ENCODE results near the gene GGACT. TPM values are rescaled to one million over a fixed set of nuclear protein-coding genes. Genes with fewer than 3 reads are reported as not detected.

The GGACT gene
- total and polyA plus RNA-seq, 2 of the 8 experiments (the other 6 are each of a cell fraction or from before 2014, with no cell fraction given), result 1.1 to 1.5 TPM

DNA sequence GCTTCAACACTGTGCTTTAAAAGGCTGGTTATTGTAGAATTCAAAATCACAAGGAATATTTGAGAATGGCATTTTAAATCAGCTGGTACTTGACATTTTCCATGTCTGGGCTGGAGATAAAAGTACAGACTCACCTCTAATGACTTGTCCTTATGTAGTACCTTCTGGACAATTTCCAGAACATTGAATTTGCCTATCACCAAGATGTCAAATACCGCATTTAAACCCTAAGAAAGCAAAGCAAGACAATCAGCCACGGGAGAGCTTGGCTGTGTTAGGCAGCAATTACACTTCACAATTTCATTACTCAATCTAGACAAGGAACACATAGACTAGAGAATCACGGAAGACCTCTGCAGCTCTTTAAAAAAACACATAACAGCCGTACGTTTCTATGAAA lies 49.2 kb upstream of the GGACT start:
- Histone ChIP-seq H3K4me3 (ENCODE audit: extremely low read depth in 1 of 4, insufficient read depth in 2 of 4, low read depth in 3 of 4, low read length in 4 of 4) (no peak overlapping the region), H3K4ac (replicated peaks; ENCODE audit: insufficient read length, low read depth, low read length) (no peak overlapping the region), H2AK5ac (ENCODE audit: low read depth, low read length) (no peak overlapping the region), H3K4me2 (ENCODE audit: insufficient read depth in 1 of 2, low read depth in 2 of 2, low read length in 2 of 2) (no peak overlapping the region), H2BK12ac (ENCODE audit: low read depth, low read length) (no peak overlapping the region), H3K27ac (ENCODE audit: low read depth, low read length) (no peak overlapping the region), H3K36me3 (ENCODE audit: control insufficient read depth in 2 of 4, insufficient read depth in 4 of 4, low read length in 3 of 4) (peaks cover 2 to 56% (median 34%) of the 10 kb centered on the region in 4 experiments; a peak in 7 of 8 replicates), H4K8ac (ENCODE audit: extremely low read depth, insufficient read depth, low read length) (no peak overlapping the region), H2BK15ac (ENCODE audit: low read length) (no peak overlapping the region), H2BK5ac (ENCODE audit: low read depth, low read length) (no peak overlapping the region), H3K14ac (ENCODE audit: insufficient read length) (no peak overlapping the region), H2BK120ac (replicated peaks; ENCODE audit: low read depth, low read length) (no peak overlapping the region), H3K79me1 (ENCODE audit: low read depth, low read length) (no peaks in the 10 kb centered on the region; the same call in 1 of the 2 replicates), H3K23ac (ENCODE audit: insufficient read length) (no peak overlapping the region), H3K9ac (replicated peaks in 1 of 4; ENCODE audit: extremely low read depth in 1 of 4, low read depth in 3 of 4, low read length in 3 of 4) (no peak overlapping the region), H4K91ac (replicated peaks; ENCODE audit: insufficient read length, low read length) (no peak overlapping the region), H2AFZ (ENCODE audit: low read length) (no peak overlapping the region), H3K9me3 (ENCODE audit: insufficient read depth in 2 of 2, low read depth in 1 of 2, low read length in 1 of 2) (no peaks in the 10 kb centered on the region), H3K56ac (replicated peaks; ENCODE audit: insufficient read length, low read depth, low read length) (no peak overlapping the region), H3K4me1 (replicated peaks in 1 of 4; ENCODE audit: control insufficient read depth in 3 of 4, insufficient read depth in 4 of 4, low read length in 3 of 4) (no peaks in the 10 kb centered on the region), H4K5ac (ENCODE audit: insufficient read length, low read depth, low read length) (no peak overlapping the region), H3K18ac (ENCODE audit: extremely low read depth, low read length) (no peak overlapping the region), H3K79me2 (ENCODE audit: control insufficient read depth in 1 of 2, insufficient read depth in 2 of 2, low read length in 2 of 2) (no peaks in the 10 kb centered on the region), H3K23me2 (ENCODE audit: low read depth, low read length) (no peaks in the 10 kb centered on the region), H2BK20ac (ENCODE audit: low read length) (no peak overlapping the region), H3K27me3 (replicated peaks in 1 of 4; ENCODE audit: control insufficient read depth in 3 of 4, extremely low read depth in 1 of 4, insufficient read depth in 3 of 4, low read length in 3 of 4) (no peaks in the 10 kb centered on the region), H4K20me1 (replicated peaks in 1 of 2; ENCODE audit: control insufficient read depth in 1 of 2, insufficient read depth in 2 of 2, low read length in 2 of 2) (no peaks in the 10 kb centered on the region)
- ChIA-PET CTCF (ENCODE audit: partially characterized antibody) (interaction anchor here (0.7 to 1.7 kb wide), 2 partner anchors 12 to 463 kb away, joined by 3 to 4 read pairs; no protein-coding TSS in a partner anchor), POLR2A (ENCODE audit: partially characterized antibody) (no interaction called here)
- FAIRE-seq (no peak), DNase-seq (ENCODE audit: low read depth in 1 of 2, low spot score in 2 of 2) (no peak)
- WGBS, 2 experiments (ENCODE audit: extremely low coverage in 1 of 2, insufficient coverage in 1 of 2, insufficient read length in 1 of 2, insufficient replicate concordance in 2 of 2, low coverage in 1 of 2, low lambda C conversion rate in 2 of 2, missing lambda C conversion rate in 1 of 2), result 87% methylated on average over 5 of the region's 5 CpGs; no CpG with 5 or more reads in 1 of the 2 experiments
- TF ChIP-seq SIX5 (IDR thresholded peaks at IDR 0.05; ENCODE audit: low read depth, low read length) (no peak), CHD2 (IDR thresholded peaks at IDR 0.05; ENCODE audit: low read length) (no peak), HDAC6 (IDR thresholded peaks at IDR 0.05; ENCODE audit: low read depth, low read length) (no peak), GTF2F1 (IDR thresholded peaks at IDR 0.05; ENCODE audit: borderline replicate concordance, low read depth, low read length) (no peak), RNF2 (IDR thresholded peaks at IDR 0.05; ENCODE audit: borderline replicate concordance, low read depth, low read length, missing control alignments, poor library complexity, severe bottlenecking) (no peak), PHF8 (conservative IDR thresholded peaks at IDR 0.05; ENCODE audit: low read depth, low read length) (no peak), RXRA (IDR thresholded peaks at IDR 0.05; ENCODE audit: insufficient read depth, low read depth, low read length) (no peak), EGR1 (IDR thresholded peaks at IDR 0.05; ENCODE audit: borderline replicate concordance, low read depth, low read length) (no peak), SAP30 (IDR thresholded peaks at IDR 0.05; ENCODE audit: insufficient read depth, insufficient replicate concordance, low read length) (no peak), BCL11A (IDR thresholded peaks at IDR 0.05; ENCODE audit: low read depth in 2 of 2, low read length in 2 of 2) (no peak), RFX5 (IDR thresholded peaks at IDR 0.05; ENCODE audit: borderline replicate concordance, low read depth, low read length) (no peak), TAF7 (optimal IDR thresholded peaks at IDR 0.05; ENCODE audit: borderline replicate concordance, low read depth, low read length) (no peak), RAD21 (IDR thresholded peaks at IDR 0.05 in 1 of 2, conservative IDR thresholded peaks at IDR 0.05 in 1 of 2; ENCODE audit: low read depth in 2 of 2, low read length in 2 of 2) (no peak), NRF1 (IDR thresholded peaks at IDR 0.05; ENCODE audit: low read depth, low read length) (no peak)

Measured in H1 (cell line).